Activated naive CD4-positive, alpha-beta T cell treated with anti-CD3 and anti-CD28 coated beads, Interleukin-2, amount 50 U/mL, for 72 hours (primary cell): ENCODE results near the gene CASQ2. TPM values are rescaled to one million over a fixed set of nuclear protein-coding genes. Genes with fewer than 3 reads are reported as not detected.

ENCODE experiments used
- ATAC-seq, 2 donors: fragments of 150-1000 bp; cut with Tn5 transposase; 2 replicates each; pipeline ENCODE4 v1.10.0; 2021; ENCODE audit warnings: mild to moderate bottlenecking in 2 of 2, moderate library complexity in 2 of 2
- DNase-seq, 2 donors: peaks; one replicate each; pipeline ENCODE4 v3.0.0; 2021 to 2022; ENCODE audit warnings: low spot score in 2 of 2
- H3K27ac Mint-ChIP-seq, 2 donors: one replicate each; pipeline ENCODE4 v1.8.0; 2022; ENCODE audit warnings: mild to moderate bottlenecking in 2 of 2, mixed read lengths in 2 of 2
- H3K36me3 Mint-ChIP-seq, 2 donors: one replicate each; pipeline ENCODE4 v1.8.0; 2022; ENCODE audit warnings: mixed read lengths in 2 of 2
- H3K9me3 Mint-ChIP-seq, 2 donors: one replicate each; pipeline ENCODE4 v1.8.0; 2022; ENCODE audit warnings: mixed read lengths in 2 of 2
- total RNA-seq, 2 donors: library from RNA; stranded (reverse); gene quantifications; one replicate each; pipeline ENCODE4 v1.2.3, GENCODE V29; 2022

CASQ2 gene
- total RNA-seq, 2 donors from 2014 or later, result not detected

DNA sequence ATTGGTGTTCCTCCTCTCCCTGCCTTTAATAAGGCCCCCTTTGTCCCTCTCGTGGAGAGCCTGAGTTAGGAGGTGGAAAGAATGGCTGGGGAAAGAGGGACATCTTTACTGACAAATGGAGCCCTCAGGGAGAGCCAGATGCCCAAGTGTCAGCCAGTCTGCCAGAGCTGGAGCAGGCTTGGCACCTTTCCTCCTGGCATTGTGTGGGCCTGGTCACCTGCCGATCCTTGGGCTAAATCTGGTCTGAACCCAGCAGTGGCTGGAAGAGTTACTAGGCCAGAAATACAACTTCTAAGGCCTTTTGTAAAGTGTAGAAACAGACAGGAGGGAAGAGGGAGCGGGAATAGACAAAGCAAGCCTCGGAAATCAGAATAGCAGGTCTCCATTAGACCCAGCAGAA lies 101.8 kb downstream of the CASQ2 start:
- no peaks in the 10 kb centered on the region for H3K36me3 Mint-ChIP-seq
- ATAC-seq, result no peak

DNA sequence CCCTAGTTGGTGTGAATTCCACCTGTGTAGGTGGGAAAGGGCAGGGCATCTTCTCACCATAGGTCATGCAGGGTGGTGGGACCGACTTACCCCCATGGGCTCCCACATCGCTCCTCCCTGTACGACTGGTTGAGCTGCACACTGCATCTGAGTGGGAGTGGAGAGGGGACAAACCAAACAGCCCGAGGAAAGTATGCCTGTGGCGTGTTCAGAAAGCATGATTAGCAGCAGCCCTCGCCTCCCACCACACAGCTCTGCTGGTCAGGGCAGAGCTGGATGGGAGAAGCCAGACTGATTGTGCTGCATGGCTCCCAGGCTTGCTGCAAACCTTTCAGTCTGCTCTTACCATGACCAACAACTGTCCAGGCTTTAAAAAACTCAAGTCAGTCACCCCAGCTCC lies 102.3 kb downstream of the CASQ2 start:
- H3K27ac Mint-ChIP-seq, result no peak overlapping the region
- ATAC-seq (no peak), DNase-seq (no peak)
- H3K36me3 Mint-ChIP-seq, result no peaks in the 10 kb centered on the region
- no peaks in the 10 kb centered on the region for H3K9me3 Mint-ChIP-seq

More for the DNA sequence above, 101.8 kb downstream of the CASQ2 start:
- Mint-ChIP-seq H3K9me3 (no peaks in the 10 kb centered on the region), H3K27ac (peak overlapping the region in 1 of 2 donors; percentile 60)
- no peak for DNase-seq

DNA sequence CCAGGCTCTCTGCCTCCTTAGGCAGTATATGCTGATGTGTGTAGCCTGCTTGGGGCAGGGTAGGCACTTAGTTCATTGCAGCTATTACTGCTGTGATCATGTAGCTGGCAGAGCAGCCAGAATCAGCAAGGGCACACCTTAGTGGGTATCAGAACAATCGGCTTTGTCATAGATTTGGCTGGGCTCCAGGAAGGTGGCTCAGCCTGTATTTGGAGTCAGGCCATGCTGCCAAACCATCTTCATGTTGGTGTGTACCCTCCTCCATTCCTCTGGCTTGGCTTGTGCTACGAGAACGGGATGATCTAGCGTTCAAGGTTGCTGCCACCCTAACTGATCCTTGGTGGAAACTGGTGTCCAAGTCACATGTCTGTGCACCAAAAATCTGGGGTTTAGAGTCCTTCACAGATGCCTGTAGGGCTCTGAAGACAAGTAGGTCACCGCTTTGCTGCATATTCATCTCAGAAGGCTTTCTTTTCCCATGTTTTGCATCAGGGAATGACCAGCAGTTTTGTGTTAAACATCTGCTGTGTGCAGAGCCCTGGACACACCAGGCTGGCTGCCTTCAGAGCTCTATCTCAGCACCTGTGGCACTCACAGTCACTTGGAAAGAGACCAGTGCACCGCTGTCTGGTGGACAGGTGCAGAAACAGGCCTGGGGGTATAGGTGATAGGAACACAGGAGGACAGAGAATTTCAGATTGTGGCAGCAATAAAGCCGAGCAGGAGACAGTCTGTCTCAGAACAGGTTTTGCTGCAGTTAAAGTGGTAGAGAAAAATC lies 103.0 kb downstream of the CASQ2 start:
- Mint-ChIP-seq H3K9me3 (no peaks in the 10 kb centered on the region), H3K27ac (no peak overlapping the region), H3K36me3 (no peaks in the 10 kb centered on the region)
- ATAC-seq, result no peak
- DNase-seq, result no peak

DNA sequence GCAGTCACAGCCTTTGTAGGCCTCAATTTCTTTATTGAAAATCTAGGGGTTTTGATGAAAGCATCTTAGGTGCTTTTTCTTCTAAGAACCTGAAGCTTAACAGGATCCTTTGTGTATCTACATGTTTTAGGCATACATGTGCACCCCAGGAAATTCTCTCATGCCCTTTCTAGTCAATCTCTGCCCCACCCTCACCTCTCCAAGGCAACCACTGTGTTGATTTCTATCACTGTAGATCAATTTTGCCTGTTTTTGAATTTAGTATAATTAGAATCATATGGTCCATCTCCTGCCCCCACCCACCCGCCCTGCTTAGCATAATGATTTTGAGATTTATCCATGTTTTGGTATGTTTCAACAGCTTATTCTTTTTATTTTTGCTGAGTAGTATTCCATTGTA lies 107.4 kb downstream of the CASQ2 start:
- DNase-seq (no peak), ATAC-seq (no peak)
- Mint-ChIP-seq H3K9me3 (no peaks in the 10 kb centered on the region), H3K36me3 (no peaks in the 10 kb centered on the region), H3K27ac (no peak overlapping the region)

DNA sequence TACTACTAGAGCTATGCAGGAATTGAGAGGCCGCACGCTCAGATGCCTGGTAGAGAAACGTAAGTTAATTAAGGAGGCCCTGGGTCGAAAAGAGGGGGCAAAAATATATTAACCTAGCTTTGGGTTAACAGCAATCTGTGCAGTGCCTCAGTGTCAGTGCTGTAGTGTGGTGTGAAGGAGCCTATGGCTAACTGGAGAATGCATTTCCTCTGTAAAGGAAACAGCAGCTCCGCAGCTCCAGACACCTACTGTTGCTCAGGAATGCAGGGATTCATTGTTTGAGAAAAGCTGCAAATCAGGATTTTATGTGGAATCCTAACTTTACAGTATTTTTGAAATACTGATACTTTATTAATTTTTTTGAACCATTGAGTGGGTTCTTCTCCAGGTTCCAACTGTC lies 108.4 kb downstream of the CASQ2 start:
- no peak for DNase-seq
- no peak for ATAC-seq
- Mint-ChIP-seq H3K9me3 (no peaks in the 10 kb centered on the region), H3K36me3 (no peaks in the 10 kb centered on the region), H3K27ac (no peak overlapping the region)

DNA sequence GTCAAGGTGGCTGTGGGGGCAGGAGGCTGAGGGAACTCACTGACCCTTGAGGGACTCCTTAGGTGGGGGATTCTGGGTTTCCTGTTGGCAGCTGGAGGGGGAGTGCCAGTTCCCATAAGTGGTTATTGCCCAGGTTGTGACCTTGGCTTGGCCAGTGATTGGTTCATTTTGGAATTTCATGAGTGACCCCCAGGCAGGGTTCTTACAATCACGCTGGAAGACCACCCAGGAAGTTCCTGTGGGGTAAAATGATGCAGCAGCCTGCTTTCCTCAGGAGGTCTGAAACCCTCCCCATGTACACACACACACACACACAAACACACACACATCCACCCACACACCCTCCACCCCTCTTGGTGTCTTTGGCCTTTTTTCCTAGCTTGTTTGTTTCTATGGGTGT lies 109.9 kb downstream of the CASQ2 start:
- ATAC-seq, result no peak

DNA sequence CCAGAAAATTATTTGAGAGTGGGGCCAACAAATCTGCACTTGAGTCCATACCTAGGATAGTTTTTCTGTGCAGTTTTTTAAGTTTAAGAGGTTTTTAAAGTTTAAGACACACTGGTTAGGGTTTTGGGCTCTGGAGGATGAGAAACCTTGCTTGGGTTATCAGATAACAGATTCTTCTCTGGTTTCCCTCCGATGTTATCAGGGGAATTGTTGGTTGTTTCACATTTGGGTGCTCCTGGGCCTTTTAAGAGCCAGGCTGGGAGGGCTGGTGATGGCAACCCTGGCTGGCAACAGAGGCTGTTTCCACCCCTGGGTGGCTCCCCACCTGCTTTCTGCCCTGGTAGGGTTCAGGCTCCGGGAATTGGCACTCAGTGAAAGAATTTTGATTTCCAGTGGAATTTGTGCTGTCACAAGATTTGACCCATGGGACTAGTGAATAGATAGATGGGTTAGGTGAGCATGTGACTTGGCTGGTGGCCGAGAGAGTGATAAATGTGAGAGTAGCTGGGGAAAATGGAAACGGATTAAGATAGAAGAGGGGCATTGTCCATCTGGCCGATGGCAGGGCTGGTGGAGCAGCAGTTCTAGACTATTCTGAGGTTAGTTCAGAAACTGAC lies 111.9 kb downstream of the CASQ2 start:
- Mint-ChIP-seq H3K27ac (no peak overlapping the region), H3K9me3 (no peaks in the 10 kb centered on the region), H3K36me3 (no peaks in the 10 kb centered on the region)
- ATAC-seq (no peak), DNase-seq (no peak)

More for the DNA sequence above, 109.9 kb downstream of the CASQ2 start:
- Mint-ChIP-seq H3K36me3 (no peaks in the 10 kb centered on the region), H3K27ac (no peak overlapping the region), H3K9me3 (no peaks in the 10 kb centered on the region)
- DNase-seq, result no peak

DNA sequence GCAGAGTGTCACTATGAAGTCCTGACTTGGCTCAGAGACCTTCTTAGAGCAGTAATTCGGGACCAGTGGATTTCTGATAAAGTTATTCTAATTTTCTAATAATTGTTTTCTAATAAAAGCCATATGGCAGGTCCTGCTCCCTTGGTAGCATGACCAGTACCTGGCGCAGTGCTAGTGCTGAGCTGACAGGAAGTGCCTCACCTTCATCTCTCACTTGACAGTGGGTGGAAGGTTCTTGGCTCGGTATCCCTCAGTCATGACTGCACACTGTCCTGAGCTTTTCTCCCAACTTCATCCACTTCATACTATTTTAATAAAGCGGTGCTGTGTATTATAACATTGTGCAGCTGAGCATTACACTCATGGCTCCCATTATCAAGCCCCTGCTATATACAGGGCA lies 112.6 kb downstream of the CASQ2 start:
- DNase-seq (no peak), ATAC-seq (no peak)
- Mint-ChIP-seq H3K36me3 (no peaks in the 10 kb centered on the region), H3K9me3 (no peaks in the 10 kb centered on the region), H3K27ac (no peak overlapping the region)

DNA sequence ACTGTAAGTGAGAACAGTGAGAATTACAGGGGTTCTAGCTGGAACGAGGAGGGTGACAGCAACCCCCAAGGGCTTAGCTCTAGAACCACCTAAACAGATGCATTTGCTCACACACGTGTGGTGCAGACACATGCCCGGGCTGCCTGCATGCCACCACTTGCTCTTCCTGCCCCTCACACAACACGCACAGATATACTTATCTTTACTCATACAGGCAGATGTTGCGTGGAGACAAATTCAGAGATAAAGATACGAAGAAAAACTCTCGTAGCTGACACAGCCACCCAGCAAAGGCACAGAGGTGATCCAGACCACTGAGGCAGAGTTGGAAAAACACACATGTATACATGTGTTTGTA lies 113.2 kb downstream of the CASQ2 start:
- Mint-ChIP-seq H3K9me3 (no peaks in the 10 kb centered on the region), H3K36me3 (no peaks in the 10 kb centered on the region), H3K27ac (no peak overlapping the region)
- no peak for ATAC-seq
- no peak for DNase-seq

DNA sequence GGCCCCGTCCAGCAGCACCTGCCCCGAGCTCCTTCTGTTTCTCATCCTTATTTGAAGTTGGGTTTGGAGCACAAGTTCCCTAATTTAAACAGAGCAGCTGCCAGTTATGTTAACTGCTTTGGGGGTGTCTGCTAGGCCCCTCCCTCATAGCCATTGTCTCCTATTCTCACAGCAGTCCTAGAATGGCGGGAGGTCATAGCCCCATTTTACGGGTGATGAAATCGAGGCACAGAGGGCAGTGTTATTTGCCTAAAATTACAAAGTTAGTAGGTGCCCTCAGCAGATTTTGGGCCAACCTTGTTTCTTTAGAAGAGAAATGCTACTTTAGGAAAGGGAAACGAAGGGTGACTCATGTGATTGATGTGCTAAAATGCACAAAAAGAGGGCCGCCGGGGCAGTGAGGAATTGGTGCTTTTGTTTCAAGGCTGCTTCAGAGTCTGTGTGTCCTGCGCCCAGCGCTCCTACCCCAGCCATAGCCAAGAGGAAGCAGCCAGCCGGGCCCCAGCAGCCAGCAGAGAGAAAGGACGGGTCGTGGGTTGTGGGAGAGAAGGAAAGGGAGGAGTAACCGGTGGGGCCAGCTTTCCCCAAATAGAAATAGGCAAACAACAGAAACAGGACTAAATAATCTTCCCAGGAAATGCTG lies 113.7 kb downstream of the CASQ2 start:
- Mint-ChIP-seq H3K27ac (no peak overlapping the region), H3K9me3 (no peaks in the 10 kb centered on the region), H3K36me3 (no peaks in the 10 kb centered on the region)
- DNase-seq (no peak), ATAC-seq (no peak)

DNA sequence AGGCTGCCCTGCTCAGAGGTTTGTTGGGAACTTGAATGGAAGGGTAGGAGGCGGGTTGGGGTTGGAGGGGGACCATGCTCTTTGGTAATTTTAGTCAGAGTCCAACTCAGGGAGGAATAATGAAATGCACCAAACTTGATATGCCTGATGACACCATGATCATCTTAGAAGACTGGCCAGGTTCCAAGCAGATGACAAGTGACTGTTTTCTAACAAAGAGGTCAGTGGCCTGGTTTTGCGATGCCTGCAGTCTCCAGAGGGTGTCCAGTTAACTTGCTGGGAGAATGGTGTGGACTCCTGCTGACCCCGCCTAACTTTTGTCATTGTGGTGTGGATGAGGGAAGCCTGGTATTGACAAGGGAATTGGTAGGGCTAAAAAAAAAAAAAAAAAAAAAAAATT lies 114.4 kb downstream of the CASQ2 start:
- ATAC-seq (no peak), DNase-seq (no peak)
- Mint-ChIP-seq H3K36me3 (no peaks in the 10 kb centered on the region), H3K9me3 (no peaks in the 10 kb centered on the region), H3K27ac (no peak overlapping the region)

DNA sequence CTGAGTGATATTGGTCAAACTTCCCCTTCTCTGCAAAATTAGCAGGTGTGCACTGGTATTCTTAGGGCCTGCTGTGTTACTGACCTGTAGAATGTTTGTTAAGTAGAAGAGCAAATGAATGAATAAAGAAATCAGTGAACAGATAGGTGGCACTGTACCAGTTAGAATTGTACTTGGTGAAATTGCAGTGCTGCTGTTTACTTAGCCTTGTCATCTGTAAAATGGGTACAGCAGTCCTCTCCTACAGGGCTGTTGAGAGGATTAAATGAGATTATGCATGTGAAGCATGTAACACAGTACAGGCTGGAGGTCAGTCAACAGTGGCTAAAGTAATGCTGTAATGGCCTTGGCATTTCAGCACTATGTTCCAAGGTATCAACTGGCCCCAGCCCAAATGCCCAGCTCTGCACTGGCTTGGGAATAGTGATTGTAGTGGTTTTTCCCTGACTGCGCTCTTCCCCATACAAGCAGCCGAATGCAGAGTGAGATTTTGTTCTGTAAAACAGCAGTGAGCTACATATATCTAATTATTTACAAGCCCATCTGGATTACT lies 116.2 kb downstream of the CASQ2 start:
- ATAC-seq (no peak), DNase-seq (no peak)
- H3K9me3 Mint-ChIP-seq, result no peaks in the 10 kb centered on the region
- H3K36me3 Mint-ChIP-seq, result no peaks in the 10 kb centered on the region
- no peak overlapping the region for H3K27ac Mint-ChIP-seq

DNA sequence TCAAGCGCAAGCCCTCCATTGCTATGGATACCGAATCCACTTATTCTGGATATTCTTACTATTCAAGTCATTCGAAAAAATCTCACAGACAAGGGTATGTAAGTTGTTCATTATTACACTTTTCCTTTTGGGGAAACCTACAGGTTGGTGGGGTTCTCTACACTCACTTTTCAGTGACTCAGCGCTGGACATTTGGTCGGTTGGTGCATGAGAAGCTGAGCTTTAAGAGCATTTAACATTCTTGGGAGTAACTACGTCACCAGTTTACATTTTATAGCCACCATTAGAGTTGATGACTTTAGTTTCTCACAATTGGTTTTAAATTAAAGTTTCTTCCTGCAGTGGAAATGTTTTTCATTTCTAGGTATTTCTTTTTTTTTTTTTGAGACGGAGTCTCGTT lies 117.1 kb downstream of the CASQ2 start:
- no peaks in the 10 kb centered on the region for H3K36me3 Mint-ChIP-seq
- H3K9me3 Mint-ChIP-seq, result no peaks in the 10 kb centered on the region
- H3K27ac Mint-ChIP-seq, result no peak overlapping the region
- DNase-seq (no peak), ATAC-seq (no peak)

DNA sequence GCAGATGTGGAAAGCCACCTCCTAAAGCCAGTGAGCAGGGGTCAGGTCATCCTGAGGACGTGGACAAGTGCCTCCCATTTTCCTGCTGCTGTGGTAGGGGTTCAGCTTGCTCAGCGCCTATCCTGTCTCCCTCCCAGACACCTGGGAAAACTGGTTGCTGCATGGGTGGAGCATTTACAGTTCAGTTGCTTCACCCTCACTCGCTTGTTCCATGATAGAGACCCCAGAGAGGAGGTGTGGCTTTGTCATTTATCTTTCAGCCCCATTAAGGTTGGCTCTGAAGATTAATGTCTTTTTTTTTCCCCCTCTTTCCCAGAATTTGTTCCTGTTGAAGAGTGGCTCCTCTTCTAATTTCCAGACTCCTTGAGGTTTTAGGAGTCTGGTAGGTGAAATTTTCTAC lies 117.6 kb downstream of the CASQ2 start:
- Mint-ChIP-seq H3K36me3 (no peaks in the 10 kb centered on the region), H3K9me3 (no peaks in the 10 kb centered on the region), H3K27ac (no peak overlapping the region)
- DNase-seq, result no peak
- ATAC-seq, result no peak
